KOPT-K1 (cell line): ENCODE results near the gene CLSTN2.

Experiments used
- H3K27ac ChIP-seq: fragments of 200-600 bp; sonication (generic); 2 replicates; pipeline ENCODE4 v1.5.1; 2016; ENCODE audit warnings: antibody characterized with exemption, mild to moderate bottlenecking, low read depth, low read length; ENCODE audit not compliant: poor library complexity, severe bottlenecking
- H3K36me3 ChIP-seq: fragments of 200-600 bp; sonication (generic); 2 replicates; pipeline ENCODE4 v1.5.1; 2017; ENCODE audit warnings: antibody characterized with exemption, mild to moderate bottlenecking, low read length, moderate library complexity; ENCODE audit not compliant: insufficient read depth
- H3K9me3 ChIP-seq: fragments of 200-600 bp; sonication (generic); 2 replicates; pipeline ENCODE4 v1.5.1; 2017; ENCODE audit warnings: antibody characterized with exemption, low read length, mild to moderate bottlenecking; ENCODE audit not compliant: insufficient read depth, poor library complexity, severe bottlenecking

CLSTN2 gene

GRCh38 chr3:139969386-139969785 is 34.4 kb downstream of the CLSTN2 start:
- Histone ChIP-seq H3K9me3 (no peaks in the 10 kb centered on the region), H3K36me3 (no peaks in the 10 kb centered on the region), H3K27ac (no peak overlapping the region)

GRCh38 chr3:139970526-139970925 is 35.5 kb downstream of the CLSTN2 start:
- no peaks in the 10 kb centered on the region for H3K9me3 ChIP-seq
- H3K36me3 ChIP-seq: no peaks in the 10 kb centered on the region
- no peak overlapping the region for H3K27ac ChIP-seq

GRCh38 chr3:139974809-139975425 is 39.9 kb downstream of the CLSTN2 start:
- Histone ChIP-seq H3K36me3 (no peaks in the 10 kb centered on the region), H3K9me3 (no peaks in the 10 kb centered on the region), H3K27ac (no peak overlapping the region)

- H3K36me3 ChIP-seq: no peaks in the 10 kb centered on the region
- H3K27ac ChIP-seq: no peak overlapping the region
- no peaks in the 10 kb centered on the region for H3K9me3 ChIP-seq
These were observed 40.8 kb downstream of the CLSTN2 start for GRCh38 chr3:139975594-139976365.

DNA sequence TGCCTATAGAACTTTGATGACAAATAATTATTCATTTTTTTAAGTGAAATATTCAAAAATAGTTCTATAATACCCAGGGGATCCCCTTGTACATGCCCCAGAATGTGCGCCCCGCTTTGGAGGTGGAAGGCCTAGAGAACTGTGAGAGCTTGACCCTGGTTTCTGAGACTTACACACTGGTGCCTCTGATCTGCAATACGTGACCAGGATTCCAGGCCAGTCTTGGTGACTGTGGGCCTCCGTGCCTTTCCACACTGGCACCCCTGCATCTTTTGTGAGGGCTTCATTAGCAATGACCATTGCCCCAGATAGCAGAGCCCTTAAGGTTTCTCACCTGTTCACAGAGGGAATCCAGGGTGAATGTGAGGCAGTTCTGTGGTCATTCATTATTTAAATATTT is 44.0 kb downstream of the CLSTN2 start:
- H3K27ac ChIP-seq: no peak overlapping the region
- no peaks in the 10 kb centered on the region for H3K9me3 ChIP-seq
- no peaks in the 10 kb centered on the region for H3K36me3 ChIP-seq

DNA sequence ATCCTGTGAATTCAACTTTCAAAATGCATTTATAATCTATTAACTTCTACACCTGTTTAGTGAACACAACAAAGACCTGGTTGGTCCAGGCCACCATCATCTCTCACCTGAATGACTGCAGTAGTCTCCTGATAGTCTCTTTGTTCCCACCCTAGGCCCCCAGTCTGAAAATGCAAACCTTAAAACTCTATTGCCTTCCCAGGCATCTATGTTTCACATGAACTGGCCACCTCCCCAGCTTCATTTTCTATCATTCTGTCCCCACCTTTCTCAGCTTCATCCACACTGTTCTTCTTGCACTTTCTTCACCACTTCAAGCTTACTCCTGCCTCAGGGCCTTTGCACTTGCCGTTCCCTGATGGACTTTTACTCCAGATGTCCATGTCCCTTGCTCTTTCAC is 45.0 kb downstream of the CLSTN2 start:
- Histone ChIP-seq H3K9me3 (no peaks in the 10 kb centered on the region), H3K36me3 (no peaks in the 10 kb centered on the region), H3K27ac (no peak overlapping the region)

DNA sequence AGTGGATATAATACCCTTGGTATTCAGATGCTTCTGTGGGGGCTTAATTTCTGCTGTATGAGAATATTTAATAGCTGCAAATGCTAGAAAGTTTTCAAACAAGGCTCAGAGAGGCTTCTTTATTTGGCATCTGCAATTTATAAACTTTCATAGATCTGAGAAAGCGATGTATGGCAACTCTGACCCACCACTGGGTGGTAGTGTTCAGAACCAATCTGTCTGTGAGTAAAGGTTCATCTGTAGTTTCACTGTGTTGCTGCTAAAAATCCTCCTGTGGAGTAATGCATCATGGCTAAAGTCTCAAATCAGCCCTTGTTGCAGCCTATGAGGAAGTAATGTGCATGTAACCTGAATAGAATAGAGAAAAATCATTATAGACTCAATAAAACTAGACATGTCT is 47.4 kb downstream of the CLSTN2 start:
- Histone ChIP-seq H3K9me3 (no peaks in the 10 kb centered on the region), H3K27ac (no peak overlapping the region), H3K36me3 (no peaks in the 10 kb centered on the region)

- Histone ChIP-seq H3K27ac (no peak overlapping the region), H3K9me3 (no peaks in the 10 kb centered on the region), H3K36me3 (no peaks in the 10 kb centered on the region)
These were observed 50.6 kb downstream of the CLSTN2 start for GRCh38 chr3:139985576-139985975.

- no peaks in the 10 kb centered on the region for H3K36me3 ChIP-seq
- no peak overlapping the region for H3K27ac ChIP-seq
- H3K9me3 ChIP-seq: no peaks in the 10 kb centered on the region
These were observed 52.9 kb downstream of the CLSTN2 start for GRCh38 chr3:139987908-139988307.

DNA sequence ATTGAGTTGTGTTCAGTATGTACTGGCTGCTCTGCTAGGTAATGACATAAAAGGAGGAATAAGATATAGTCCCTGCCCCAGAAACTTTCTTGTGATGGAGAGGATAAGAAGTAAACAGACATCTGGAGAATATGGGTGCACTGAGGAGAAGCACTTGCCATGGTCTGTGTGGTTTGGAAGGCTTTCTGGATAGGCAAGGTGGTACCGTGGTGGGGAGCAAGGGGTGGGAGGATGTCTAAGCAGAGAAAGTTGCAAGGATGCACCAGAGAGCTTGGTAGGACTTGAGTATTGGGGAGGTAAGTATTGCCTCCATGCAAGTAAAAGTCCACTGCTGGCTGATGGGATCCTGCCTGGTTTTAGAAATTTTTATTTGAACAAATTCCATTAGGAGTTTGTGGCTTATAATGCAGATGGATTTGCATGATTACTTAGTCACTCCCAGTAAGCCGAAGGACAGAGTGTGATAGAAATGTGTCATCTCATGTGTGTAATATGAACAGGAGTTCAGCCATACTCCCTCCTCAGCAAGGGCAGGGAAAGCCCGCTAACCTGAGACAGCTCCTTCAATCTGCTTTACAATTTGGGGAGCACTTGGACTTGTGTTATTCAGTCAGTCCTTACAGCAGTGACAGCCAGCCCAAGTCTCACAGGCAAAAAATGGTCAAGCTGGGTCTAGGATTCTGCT is 53.6 kb downstream of the CLSTN2 start:
- no peak overlapping the region for H3K27ac ChIP-seq

GRCh38 chr3:139994891-139995290 is 59.9 kb downstream of the CLSTN2 start:
- Histone ChIP-seq H3K36me3 (no peaks in the 10 kb centered on the region), H3K27ac (no peak overlapping the region), H3K9me3 (no peaks in the 10 kb centered on the region)

More for the DNA sequence above, 53.6 kb downstream of the CLSTN2 start:
- Histone ChIP-seq H3K36me3 (no peaks in the 10 kb centered on the region), H3K9me3 (no peaks in the 10 kb centered on the region)

DNA sequence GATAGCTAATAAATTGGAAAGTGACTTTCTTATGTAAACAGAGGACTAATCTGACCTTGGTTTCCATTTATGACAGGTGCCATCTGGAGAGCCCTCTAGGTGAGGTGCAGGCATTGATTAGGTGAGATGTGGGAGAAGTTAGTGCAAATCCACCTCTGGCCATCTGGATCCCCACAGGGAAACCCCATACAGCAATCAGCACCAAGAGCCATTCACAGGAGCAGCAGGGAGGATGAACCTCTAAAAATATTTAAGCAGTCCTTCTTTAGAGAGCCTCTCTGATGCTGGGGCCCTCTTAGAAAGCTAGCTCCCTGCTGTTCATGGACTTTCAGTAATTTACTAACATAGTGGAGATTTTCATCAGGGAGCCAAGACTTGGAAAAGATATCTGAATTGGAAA is 69.3 kb downstream of the CLSTN2 start:
- no peaks in the 10 kb centered on the region for H3K36me3 ChIP-seq
- H3K9me3 ChIP-seq: no peaks in the 10 kb centered on the region
- no peak overlapping the region for H3K27ac ChIP-seq

- H3K36me3 ChIP-seq: no peaks in the 10 kb centered on the region
- H3K9me3 ChIP-seq: no peaks in the 10 kb centered on the region
- H3K27ac ChIP-seq: no peak overlapping the region
These were observed 71.3 kb downstream of the CLSTN2 start for GRCh38 chr3:140006331-140006730.

- no peaks in the 10 kb centered on the region for H3K9me3 ChIP-seq
- H3K36me3 ChIP-seq: no peaks in the 10 kb centered on the region
- no peak overlapping the region for H3K27ac ChIP-seq
These were observed 72.1 kb downstream of the CLSTN2 start for GRCh38 chr3:140007081-140007480.

GRCh38 chr3:140007911-140008869 is 73.2 kb downstream of the CLSTN2 start:
- no peaks in the 10 kb centered on the region for H3K36me3 ChIP-seq
- no peaks in the 10 kb centered on the region for H3K9me3 ChIP-seq
- H3K27ac ChIP-seq: no peak overlapping the region
